ENCODE data around the gene FNDC1. TPM values are rescaled to one million over a fixed set of nuclear protein-coding genes. Genes with fewer than 3 reads are reported as not detected.

FNDC1 gene
- total RNA-seq, 1 experiment from 2014 or later, result 0.17 TPM

DNA sequence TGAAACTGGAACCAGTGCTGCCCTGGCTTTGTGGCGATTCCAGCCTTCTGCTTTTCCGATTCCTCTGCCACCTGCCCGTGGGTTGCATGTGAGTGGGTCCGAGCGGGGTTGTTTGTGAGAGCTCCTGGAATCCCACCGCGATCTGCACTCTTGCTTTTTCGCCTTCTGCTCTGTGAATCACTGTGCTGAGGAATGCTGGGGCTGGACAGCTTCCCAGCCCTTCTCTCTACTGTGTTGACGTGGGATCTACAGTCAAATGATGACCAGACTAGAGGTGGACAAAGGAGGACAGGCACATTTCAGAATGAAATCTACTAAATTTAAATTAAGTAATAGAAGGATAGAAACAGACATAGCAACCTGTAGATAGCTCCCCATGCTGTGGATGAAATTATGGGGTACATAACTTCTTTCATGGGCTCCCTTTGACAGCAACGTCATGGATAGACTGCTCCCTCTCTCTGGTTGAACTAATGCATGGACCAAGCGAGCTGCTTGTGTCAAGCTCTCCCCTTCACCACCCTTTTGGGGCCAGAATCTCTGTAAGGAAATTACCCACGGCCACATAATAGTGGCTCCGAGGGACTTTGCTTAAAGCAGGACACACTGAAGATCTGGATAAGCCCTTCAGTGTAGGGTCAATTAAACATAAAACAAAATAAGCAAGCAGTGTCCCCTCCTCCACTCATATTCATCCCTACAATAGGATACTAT, 2.0 kb downstream of the FNDC1 start:
- H3K4me3 Mint-ChIP-seq (ENCODE audit: low read depth, unreplicated experiment), result no peak overlapping the region
- H3K9me3 Mint-ChIP-seq (ENCODE audit: low read depth, unreplicated experiment), result no peaks in the 10 kb centered on the region
- H3K36me3 Mint-ChIP-seq (ENCODE audit: insufficient read depth, unreplicated experiment), result no peaks in the 10 kb centered on the region
- intact Hi-C loops (cut with micrococcal nuclease; ENCODE audit: unreplicated experiment), result loop anchor here (5.0 kb wide), 1 partner anchor 291 kb away; no protein-coding TSS in a partner anchor
- no peak for TF ChIP-seq CTCF (IDR thresholded peaks at IDR 0.05; ENCODE audit: unreplicated experiment)
- no TSS peak for BruUV-seq (replicated peaks)
- no peak overlapping the region for H3K27ac Mint-ChIP-seq (ENCODE audit: unreplicated experiment)
- peaks cover 100% of the 10 kb centered on the region for H3K27me3 Mint-ChIP-seq (ENCODE audit: unreplicated experiment)
- H3K4me1 Mint-ChIP-seq (ENCODE audit: low read depth, unreplicated experiment), result no peaks in the 10 kb centered on the region
- CTCF ChIA-PET, result no interaction called here
- DNase-seq, result no peak

GRCh38 chr6:159172091-159172491, 2.9 kb downstream of the FNDC1 start:
- Mint-ChIP-seq H3K9me3 (ENCODE audit: low read depth, unreplicated experiment) (no peaks in the 10 kb centered on the region), H3K27me3 (ENCODE audit: unreplicated experiment) (peaks cover 100% of the 10 kb centered on the region), H3K27ac (ENCODE audit: unreplicated experiment) (no peak overlapping the region), H3K4me3 (ENCODE audit: low read depth, unreplicated experiment) (no peak overlapping the region), H3K4me1 (ENCODE audit: low read depth, unreplicated experiment) (no peaks in the 10 kb centered on the region), H3K36me3 (ENCODE audit: insufficient read depth, unreplicated experiment) (no peaks in the 10 kb centered on the region)
- no peak for DNase-seq
- CTCF ChIA-PET, result no interaction called here
- no peak for TF ChIP-seq CTCF (IDR thresholded peaks at IDR 0.05; ENCODE audit: unreplicated experiment)
- intact Hi-C loops (cut with micrococcal nuclease; ENCODE audit: unreplicated experiment), result loop anchor here (5.0 kb wide), 1 partner anchor 290 kb away; no protein-coding TSS in a partner anchor
- BruUV-seq (replicated peaks), result no TSS peak

DNA sequence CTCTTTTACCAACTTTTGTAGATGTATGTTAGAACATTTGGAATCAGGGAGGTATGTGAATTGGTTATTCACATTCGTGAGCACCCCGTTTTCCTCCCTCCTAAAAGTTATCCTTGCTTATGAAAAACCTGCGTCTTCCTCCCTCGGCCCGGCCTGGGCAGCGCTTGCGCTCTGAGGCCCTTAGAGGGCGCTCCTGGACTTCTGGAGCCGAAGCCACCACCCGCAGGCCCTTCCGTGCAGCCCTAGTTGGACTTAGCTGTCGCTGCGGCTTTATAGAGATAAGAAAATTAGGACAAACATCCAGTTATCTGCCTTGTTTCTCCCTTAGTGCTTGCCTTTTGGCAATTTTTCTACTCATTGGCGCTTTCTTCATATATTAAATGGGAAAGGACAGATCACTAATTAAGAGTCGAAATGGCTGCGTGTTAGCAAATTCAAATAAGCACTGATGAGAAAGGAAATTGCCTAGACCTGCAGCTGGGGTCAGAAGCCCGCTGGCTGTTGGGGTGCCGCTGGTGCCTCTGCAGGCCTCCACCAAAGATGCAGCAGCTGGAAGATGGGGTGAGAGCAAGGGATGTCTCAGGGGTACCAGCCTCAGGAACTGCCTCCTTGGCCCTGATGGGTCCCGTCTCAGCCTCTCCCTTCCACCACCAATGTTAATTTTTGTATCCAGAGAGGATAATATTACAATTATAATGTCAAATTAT, 5.2 kb downstream of the FNDC1 start:
- Mint-ChIP-seq H3K36me3 (ENCODE audit: insufficient read depth, unreplicated experiment) (no peaks in the 10 kb centered on the region), H3K27ac (ENCODE audit: unreplicated experiment) (no peak overlapping the region), H3K4me1 (ENCODE audit: low read depth, unreplicated experiment) (no peaks in the 10 kb centered on the region), H3K4me3 (ENCODE audit: low read depth, unreplicated experiment) (no peak overlapping the region), H3K9me3 (ENCODE audit: low read depth, unreplicated experiment) (no peaks in the 10 kb centered on the region), H3K27me3 (ENCODE audit: unreplicated experiment) (peaks cover 100% of the 10 kb centered on the region)
- DNase-seq, result peak; percentile 84
- intact Hi-C loops (cut with micrococcal nuclease; ENCODE audit: unreplicated experiment), result loop anchor here (2.0 to 5.0 kb wide), 3 partner anchors 288 to 480 kb away; no protein-coding TSS in a partner anchor
- TF ChIP-seq CTCF (IDR thresholded peaks at IDR 0.05; ENCODE audit: unreplicated experiment), result peak; percentile 72
- CTCF ChIA-PET, result interaction anchor here (0.9 to 1.3 kb wide), 7 partner anchors 12 to 480 kb away, joined by 3 to 9 read pairs (median 4); no protein-coding TSS in a partner anchor
- no TSS peak for BruUV-seq (replicated peaks)

GRCh38 chr6:159176913-159177312, 7.7 kb downstream of the FNDC1 start:
- peaks cover 99% of the 10 kb centered on the region for H3K27me3 Mint-ChIP-seq (ENCODE audit: unreplicated experiment)
- intact Hi-C loops (cut with micrococcal nuclease; ENCODE audit: unreplicated experiment), result no loop called here
- CTCF ChIA-PET, result no interaction called here
- H3K27ac Mint-ChIP-seq (ENCODE audit: unreplicated experiment), result no peak overlapping the region
- BruUV-seq (replicated peaks), result no TSS peak
- no peaks in the 10 kb centered on the region for H3K9me3 Mint-ChIP-seq (ENCODE audit: low read depth, unreplicated experiment)
- no peak for DNase-seq
- no peak overlapping the region for H3K4me3 Mint-ChIP-seq (ENCODE audit: low read depth, unreplicated experiment)
- H3K36me3 Mint-ChIP-seq (ENCODE audit: insufficient read depth, unreplicated experiment), result no peaks in the 10 kb centered on the region
- no peaks in the 10 kb centered on the region for H3K4me1 Mint-ChIP-seq (ENCODE audit: low read depth, unreplicated experiment)
- TF ChIP-seq CTCF (IDR thresholded peaks at IDR 0.05; ENCODE audit: unreplicated experiment), result no peak
